Measurements from ENCODE around the gene SGMS1. TPM values are rescaled to one million over a fixed set of nuclear protein-coding genes. Genes with fewer than 3 reads are reported as not detected.

The SGMS1 gene
- total RNA-seq, 1 experiment from 2014 or later: 20.4 TPM

DNA sequence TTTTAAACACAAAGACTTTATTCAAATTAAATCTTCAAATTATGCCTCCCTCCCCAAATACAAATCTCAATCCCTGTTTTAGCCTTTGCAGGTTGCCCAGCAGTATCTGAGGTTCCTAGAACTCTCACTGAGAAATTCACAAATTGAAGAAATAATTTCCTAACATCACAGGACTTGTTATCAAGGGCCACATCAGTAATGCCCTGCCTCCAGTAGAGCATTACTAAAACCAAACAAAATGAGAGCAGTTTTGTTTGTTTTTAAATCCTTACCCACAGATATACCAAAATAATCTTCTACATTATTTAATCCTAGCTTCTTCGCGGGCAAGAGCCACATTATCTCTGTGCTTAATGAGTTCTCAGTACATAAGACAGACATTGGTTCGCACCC, 152.2 kb downstream of the SGMS1 start:
- Histone ChIP-seq H2BK120ac (ENCODE audit: low read depth, low read length, poor library complexity, severe bottlenecking) (no peak overlapping the region), H3K56ac (ENCODE audit: insufficient read length, low read depth, low read length) (no peak overlapping the region), H3K4me1 (ENCODE audit: insufficient read depth, low read length) (peaks cover 3% of the 10 kb centered on the region; the same call in 1 of the 2 replicates), H3K4me2 (ENCODE audit: insufficient read depth, insufficient read length, low read length) (peak overlapping the region; percentile 44), H3K79me2 (ENCODE audit: insufficient read depth, low read length) (no peaks in the 10 kb centered on the region), H3K23ac (ENCODE audit: insufficient read length, low read depth, low read length) (no peak overlapping the region), H2AK5ac (ENCODE audit: insufficient read length, low read length) (no peak overlapping the region), H4K91ac (ENCODE audit: insufficient read length, low read depth, low read length) (no peak overlapping the region), H4K5ac (ENCODE audit: insufficient read length, low read depth, low read length) (no peak overlapping the region), H3K9me3 (ENCODE audit: control insufficient read depth, low read depth, low read length) (no peaks in the 10 kb centered on the region), H4K20me1 (ENCODE audit: control insufficient read depth, insufficient read depth, insufficient read length) (no peaks in the 10 kb centered on the region), H3K4ac (ENCODE audit: low read depth, low read length) (no peak overlapping the region), H3K27me3 (ENCODE audit: insufficient read depth, low read length) (no peaks in the 10 kb centered on the region), H3K14ac (ENCODE audit: insufficient read depth, low read length) (no peak overlapping the region), H2BK20ac (ENCODE audit: low read depth, low read length, poor library complexity, severe bottlenecking) (no peak overlapping the region), H2BK12ac (ENCODE audit: insufficient read length, low read depth, low read length) (no peak overlapping the region), H3T11ph (ENCODE audit: low read length) (no peak overlapping the region), H3K23me2 (ENCODE audit: insufficient read length, low read depth, low read length, poor library complexity, severe bottlenecking) (no peaks in the 10 kb centered on the region), H2BK15ac (ENCODE audit: low read depth, low read length) (no peak overlapping the region), H4K8ac (replicated peaks; ENCODE audit: insufficient read length, low read depth, low read length) (no peak overlapping the region), H3K27ac (ENCODE audit: insufficient read length, low read depth, low read length) (peak overlapping the region; percentile 93), H2BK5ac (ENCODE audit: insufficient read length, low read length) (no peak overlapping the region), H3K18ac (ENCODE audit: insufficient read length, low read depth, low read length) (no peak overlapping the region), H3K9ac (ENCODE audit: extremely low read depth, insufficient read length, low read length) (no peak overlapping the region), H3K79me1 (ENCODE audit: insufficient read depth, low read depth, low read length, poor library complexity, severe bottlenecking) (no peaks in the 10 kb centered on the region), H2AFZ (ENCODE audit: low read length) (no peak overlapping the region)
- Mint-ChIP-seq H3K36me3 (ENCODE audit: insufficient read depth in 1 of 3, low read depth in 3 of 3) (peaks cover 3 to 8% (median 6%) of the 10 kb centered on the region in 3 experiments; a peak in 5 of 7 replicates), H3K9me3 (peaks cover 0 to 3% of the 10 kb centered on the region in 2 experiments; a peak in 2 of 5 replicates), H3K27me3 (ENCODE audit: low read depth) (no peaks in the 10 kb centered on the region), H3K4me3 (no peak overlapping the region), H3K27ac (peak overlapping the region; percentile 33 to 96 (median 92); a peak in 5 of 7 replicates), H3K4me1 (peaks cover 39 to 40% of the 10 kb centered on the region in 2 experiments)
- TF ChIP-seq, protein P1, sequence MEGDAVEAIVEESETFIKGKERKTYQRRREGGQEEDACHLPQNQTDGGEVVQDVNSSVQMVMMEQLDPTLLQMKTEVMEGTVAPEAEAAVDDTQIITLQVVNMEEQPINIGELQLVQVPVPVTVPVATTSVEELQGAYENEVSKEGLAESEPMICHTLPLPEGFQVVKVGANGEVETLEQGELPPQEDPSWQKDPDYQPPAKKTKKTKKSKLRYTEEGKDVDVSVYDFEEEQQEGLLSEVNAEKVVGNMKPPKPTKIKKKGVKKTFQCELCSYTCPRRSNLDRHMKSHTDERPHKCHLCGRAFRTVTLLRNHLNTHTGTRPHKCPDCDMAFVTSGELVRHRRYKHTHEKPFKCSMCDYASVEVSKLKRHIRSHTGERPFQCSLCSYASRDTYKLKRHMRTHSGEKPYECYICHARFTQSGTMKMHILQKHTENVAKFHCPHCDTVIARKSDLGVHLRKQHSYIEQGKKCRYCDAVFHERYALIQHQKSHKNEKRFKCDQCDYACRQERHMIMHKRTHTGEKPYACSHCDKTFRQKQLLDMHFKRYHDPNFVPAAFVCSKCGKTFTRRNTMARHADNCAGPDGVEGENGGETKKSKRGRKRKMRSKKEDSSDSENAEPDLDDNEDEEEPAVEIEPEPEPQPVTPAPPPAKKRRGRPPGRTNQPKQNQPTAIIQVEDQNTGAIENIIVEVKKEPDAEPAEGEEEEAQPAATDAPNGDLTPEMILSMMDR (conservative IDR thresholded peaks at IDR 0.05): no peak
- DNase-seq: no peak
- no CpG with 5 or more reads among the region's 3 CpGs for WGBS (ENCODE audit: extremely low coverage, insufficient read length, low lambda C conversion rate)
